ENCODE results near the gene RPS26.
"Not testable (repeated sequence)": the region's sequence is repeated elsewhere in the genome, so short reads cannot be mapped to it uniquely, and the experiment has no call there.

GRCh38 chr12:56059964-56060363 lies 18.2 kb downstream of the RPS26 start:
- not testable (repeated sequence) for TF ChIP-seq CTCF (IDR thresholded peaks at IDR 0.05); POLR2A (IDR thresholded peaks at IDR 0.05); EP300 (IDR thresholded peaks at IDR 0.05; ENCODE audit: low read depth)
